Measurements from ENCODE around the gene RASSF5. TPM values are rescaled to one million over a fixed set of nuclear protein-coding genes. Genes with fewer than 3 reads are reported as not detected.

The RASSF5 gene
- total and polyA plus RNA-seq, 2 experiments from 2014 or later = 0.48 to 4.4 TPM

- Histone ChIP-seq H3K36me3 (ENCODE audit: insufficient read depth) (no peaks in the 10 kb centered on the region), H4K20me1 (replicated peaks; ENCODE audit: insufficient read depth) (peaks cover 7% of the 10 kb centered on the region; the same call in 1 of the 2 replicates), H3K79me2 (replicated peaks; ENCODE audit: insufficient read depth) (no peaks in the 10 kb centered on the region), H3K4me2 (peak overlapping the region; percentile 88; the same call in 1 of the 2 replicates), H3K27me3 (ENCODE audit: insufficient read depth) (peaks cover 73% of the 10 kb centered on the region), H3K27ac (ENCODE audit: low read depth) (no peak overlapping the region), H3F3A (replicated peaks; ENCODE audit: low read depth) (0 out of 2 replicates have a peak, but pooled peaks cover 2% of the 10 kb centered on the region), H3K9me2 (ENCODE audit: insufficient read depth) (peaks cover 2% of the 10 kb centered on the region; the same call in 1 of the 2 replicates), H2AFZ (peak overlapping the region; percentile 84; the same call in 1 of the 2 replicates), H3K4me1 (ENCODE audit: insufficient read depth) (peaks cover 8% of the 10 kb centered on the region; the same call in 1 of the 2 replicates), H3K4me3 (peak overlapping the region; percentile 84)
- TF ChIP-seq CREB1 (CRISPR knock-in tag; IDR thresholded peaks at IDR 0.05; ENCODE audit: low read depth) (no peak), CTCF (conservative IDR thresholded peaks at IDR 0.05; ENCODE audit: low read depth in 2 of 2) (peak; percentile 60 to 62)
- Mint-ChIP-seq H3K4me3 (peak overlapping the region; percentile 72), H3K4me1 (peaks cover 28% of the 10 kb centered on the region), H3K27ac (no peak overlapping the region), H3K27me3 (ENCODE audit: insufficient read depth, low read depth, poor library complexity) (peaks cover 42% of the 10 kb centered on the region), H3K36me3 (ENCODE audit: low read depth) (no peaks in the 10 kb centered on the region), H3K9me3 (no peaks in the 10 kb centered on the region)
- ATAC-seq (no peak), DNase-seq (ENCODE audit: low spot score) (peak; percentile 61)
These were observed 1.5 kb upstream of the RASSF5 start for GRCh38 chr1:206505702-206506355.

GRCh38 chr1:206506405-206507283 is 687 bp upstream of the RASSF5 start:
- no peaks in the 10 kb centered on the region for H3K36me3 Mint-ChIP-seq (ENCODE audit: low read depth)
- no peak overlapping the region for H3K27ac Mint-ChIP-seq
- H3K4me3 ChIP-seq = peak overlapping the region; percentile 84
- H3K9me3 Mint-ChIP-seq = no peaks in the 10 kb centered on the region
- H3K27me3 Mint-ChIP-seq (ENCODE audit: insufficient read depth, low read depth, poor library complexity) = peaks cover 48% of the 10 kb centered on the region
- H3K4me2 ChIP-seq = peak overlapping the region; percentile 88
- no peaks in the 10 kb centered on the region for H3K79me2 ChIP-seq (replicated peaks; ENCODE audit: insufficient read depth)
- H3F3A ChIP-seq (replicated peaks; ENCODE audit: low read depth) = 0 out of 2 replicates have a peak, but pooled peaks cover 2% of the 10 kb centered on the region
- DNase-seq (ENCODE audit: low spot score) (peak; percentile 49), ATAC-seq (peak; percentile 25)
- peaks cover 32% of the 10 kb centered on the region for H3K4me1 Mint-ChIP-seq
- peaks cover 2% of the 10 kb centered on the region; the same call in 1 of the 2 replicates for H3K9me2 ChIP-seq (ENCODE audit: insufficient read depth)
- peaks cover 77% of the 10 kb centered on the region for H3K27me3 ChIP-seq (ENCODE audit: insufficient read depth)
- no peak overlapping the region for H3K27ac ChIP-seq (ENCODE audit: low read depth)
- no peaks in the 10 kb centered on the region for H3K36me3 ChIP-seq (ENCODE audit: insufficient read depth)
- peaks cover 10% of the 10 kb centered on the region; the same call in 1 of the 2 replicates for H3K4me1 ChIP-seq (ENCODE audit: insufficient read depth)
- peak overlapping the region; percentile 84 for H2AFZ ChIP-seq
- no peak for TF ChIP-seq JUNB (IDR thresholded peaks at IDR 0.05; ENCODE audit: unreplicated experiment)
- TF ChIP-seq EZH2 (IDR thresholded peaks at IDR 0.05; ENCODE audit: low read depth, unreplicated experiment) = peak; percentile 34
- TF ChIP-seq EZH2phosphoT487 (IDR thresholded peaks at IDR 0.05; ENCODE audit: unreplicated experiment) = no peak
- TF ChIP-seq REST (IDR thresholded peaks at IDR 0.05; ENCODE audit: unreplicated experiment) = no peak
- TF ChIP-seq NANOG (IDR thresholded peaks at IDR 0.05; ENCODE audit: borderline replicate concordance) = no peak
- TF ChIP-seq ZNF114 (CRISPR knock-in tag; IDR thresholded peaks at IDR 0.05) = 0 out of 2 replicates have a peak, but pooled peaks have one; percentile 42
- peaks cover 7% of the 10 kb centered on the region; the same call in 1 of the 2 replicates for H4K20me1 ChIP-seq (replicated peaks; ENCODE audit: insufficient read depth)
- H3K4me3 Mint-ChIP-seq = peak overlapping the region; percentile 72
